Bone marrow (tissue), 2 donors: ENCODE results near the gene KRTAP19-1.
"Not testable (repeated sequence)": the region's sequence is repeated elsewhere in the genome, so short reads cannot be mapped to it uniquely, and the experiment has no call there.

Experiments
- DNase-seq, 2 donors: peaks; one replicate each; lab custom pipeline; 2025; lab: John Stamatoyannopoulos, UW

The KRTAP19-1 gene

GRCh38 chr21:30480145-30480544 lies at the start of gene KRTAP19-1:
Gene KRTAP19-1, minus strand, starts transcription at chr21:30480367. Its CDS starts 50 bp downstream, at chr21:30480317.
- DNase-seq, result no peak

- no peak for DNase-seq
These were observed 38.7 kb upstream of the KRTAP19-1 start for GRCh38 chr21:30518876-30519275.

GRCh38 chr21:30515681-30516080 lies 35.5 kb upstream of the KRTAP19-1 start:
- DNase-seq, result no peak

GRCh38 chr21:30505621-30506205 lies 25.5 kb upstream of the KRTAP19-1 start:
- not testable (repeated sequence) for DNase-seq

- no peak for DNase-seq
These were observed 21.9 kb upstream of the KRTAP19-1 start, which contains the start of gene KRTAP19-5 for GRCh38 chr21:30502041-30502440. Gene KRTAP19-5, minus strand, starts transcription at chr21:30502141. Its CDS starts 51 bp downstream, at chr21:30502090.

GRCh38 chr21:30497065-30497464 lies 16.9 kb upstream of the KRTAP19-1 start, which contains the start of gene KRTAP19-4:
Gene KRTAP19-4, minus strand, starts transcription at chr21:30497165. Its CDS starts 55 bp downstream, at chr21:30497110.
- DNase-seq, result no peak

GRCh38 chr21:30491963-30492428 lies 11.8 kb upstream of the KRTAP19-1 start, which contains the start of gene KRTAP19-3:
Gene KRTAP19-3, minus strand, starts transcription at chr21:30492013. Its CDS starts 56 bp downstream, at chr21:30491957.
- DNase-seq, result no peak

- DNase-seq, result no peak
These were observed 7.2 kb upstream of the KRTAP19-1 start, which contains the start of gene KRTAP19-2 for GRCh38 chr21:30487336-30487735. Gene KRTAP19-2, minus strand, starts transcription at chr21:30487436. Its CDS starts 88 bp downstream, at chr21:30487348.

GRCh38 chr21:30486180-30486579 lies 6.0 kb upstream of the KRTAP19-1 start:
- no peak for DNase-seq

- DNase-seq, result no peak
These were observed 2.0 kb upstream of the KRTAP19-1 start for GRCh38 chr21:30482130-30482529.

- no peak for DNase-seq
These were observed 908 bp downstream of the KRTAP19-1 start for GRCh38 chr21:30479259-30479658.

GRCh38 chr21:30478004-30478403 lies 2.2 kb downstream of the KRTAP19-1 start:
- no peak for DNase-seq

- DNase-seq, result no peak
These were observed 11.1 kb downstream of the KRTAP19-1 start for GRCh38 chr21:30468900-30469714.

- DNase-seq, result no peak
These were observed 16.5 kb downstream of the KRTAP19-1 start for GRCh38 chr21:30463713-30464112.

- no peak for DNase-seq
These were observed 31.7 kb downstream of the KRTAP19-1 start for GRCh38 chr21:30448514-30448913.

- no peak for DNase-seq
These were observed 33.1 kb downstream of the KRTAP19-1 start for GRCh38 chr21:30447056-30447455.

GRCh38 chr21:30444204-30444603 lies 36.0 kb downstream of the KRTAP19-1 start:
- no peak for DNase-seq

GRCh38 chr21:30443226-30443625 lies 36.9 kb downstream of the KRTAP19-1 start:
- no peak for DNase-seq

GRCh38 chr21:30439975-30440374 lies 40.2 kb downstream of the KRTAP19-1 start, which contains the start of gene KRTAP15-1:
Gene KRTAP15-1, plus strand, starts transcription at chr21:30440275. Its CDS starts 53 bp downstream, at chr21:30440328.
- DNase-seq, result no peak

GRCh38 chr21:30437010-30437565 lies 43.1 kb downstream of the KRTAP19-1 start:
- no peak for DNase-seq

GRCh38 chr21:30434033-30434631 lies 46.0 kb downstream of the KRTAP19-1 start:
- DNase-seq, result no peak

- no peak for DNase-seq
These were observed 50.0 kb downstream of the KRTAP19-1 start, which contains the start of gene KRTAP13-4 for GRCh38 chr21:30430170-30430655. Gene KRTAP13-4, plus strand, starts transcription at chr21:30430220. Its CDS starts 56 bp downstream, at chr21:30430276.
